ENCODE data around the gene CEMIP2.

The CEMIP2 gene

DNA sequence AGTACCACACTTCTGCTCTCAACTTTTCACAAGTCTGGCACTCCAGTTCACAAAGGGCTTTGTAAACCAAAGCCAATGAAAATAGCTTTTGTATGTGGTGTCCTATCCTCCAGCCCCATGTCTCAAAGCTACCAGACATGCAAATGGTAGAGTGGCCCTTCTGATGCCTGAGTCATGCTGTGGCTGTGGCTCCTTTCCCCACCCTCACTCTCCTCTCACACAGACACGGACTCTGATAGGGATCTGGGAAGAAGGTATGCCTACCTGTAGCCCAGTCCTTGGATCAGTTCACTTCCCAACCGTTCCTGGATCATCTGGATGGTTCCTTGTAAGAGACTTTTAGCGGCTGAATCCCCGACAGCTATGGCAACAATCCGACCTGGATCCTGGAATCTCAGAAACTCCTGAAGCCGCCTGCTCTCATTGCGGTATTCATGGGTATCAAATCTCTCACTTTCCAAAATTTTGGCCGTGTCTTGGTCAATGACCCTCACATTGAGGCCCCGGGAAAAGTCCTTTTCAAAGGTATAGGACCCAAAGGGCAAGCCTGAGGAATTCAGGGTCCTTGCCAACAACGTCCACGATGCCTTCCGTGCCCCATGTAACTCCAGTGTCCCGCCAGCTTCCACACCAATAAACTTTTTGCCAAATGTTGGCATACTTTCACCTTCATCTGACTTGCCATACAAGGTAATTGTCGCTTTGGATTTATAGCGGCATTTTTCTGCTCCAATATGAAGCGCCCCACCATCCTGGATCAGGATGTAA is 23.4 kb downstream of the CEMIP2 start:
- DNase-seq, result no peak

DNA sequence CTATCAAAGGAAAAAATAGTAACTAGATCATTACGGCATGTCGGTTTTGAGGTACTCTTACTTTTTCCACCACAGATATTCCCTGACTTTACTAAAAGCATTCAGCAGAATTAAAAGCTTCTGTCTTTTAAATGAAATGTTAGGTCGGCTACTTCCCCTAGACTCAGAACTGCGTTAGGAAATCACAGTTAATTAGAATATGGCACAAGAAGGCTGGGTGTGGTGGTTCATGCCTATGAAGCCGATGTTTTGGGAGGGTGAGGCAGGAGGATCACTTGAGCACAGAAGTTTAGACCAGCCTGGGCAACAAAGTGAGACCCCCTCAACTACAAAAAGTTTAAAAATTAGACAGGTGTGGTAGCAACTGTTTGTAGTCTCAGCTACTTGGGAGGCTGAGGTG is 24.4 kb downstream of the CEMIP2 start:
- DNase-seq, result no peak

DNA sequence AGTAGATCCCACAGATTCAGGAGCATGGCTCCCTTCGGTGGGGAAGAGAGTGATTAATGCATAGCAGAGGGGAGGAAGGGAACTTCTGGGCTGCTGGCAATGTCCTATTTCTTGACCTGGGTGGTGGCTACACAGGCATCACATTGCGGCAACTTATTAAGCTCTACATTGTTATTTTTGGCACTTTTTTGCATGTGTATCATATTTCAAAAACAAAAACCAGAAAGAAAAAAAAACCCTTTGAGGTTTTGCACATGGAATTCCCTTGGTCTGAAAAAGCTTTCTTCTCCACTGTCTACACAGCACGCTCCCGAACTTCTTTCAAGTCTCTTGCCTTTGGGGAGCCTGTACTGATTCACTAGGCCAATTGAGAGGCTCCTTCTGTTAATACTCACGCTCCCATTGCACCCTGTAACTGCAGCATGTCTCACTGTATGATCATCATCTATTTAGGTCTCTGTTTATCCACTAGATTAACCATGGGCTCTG is 25.1 kb downstream of the CEMIP2 start:
- DNase-seq, result no peak

DNA sequence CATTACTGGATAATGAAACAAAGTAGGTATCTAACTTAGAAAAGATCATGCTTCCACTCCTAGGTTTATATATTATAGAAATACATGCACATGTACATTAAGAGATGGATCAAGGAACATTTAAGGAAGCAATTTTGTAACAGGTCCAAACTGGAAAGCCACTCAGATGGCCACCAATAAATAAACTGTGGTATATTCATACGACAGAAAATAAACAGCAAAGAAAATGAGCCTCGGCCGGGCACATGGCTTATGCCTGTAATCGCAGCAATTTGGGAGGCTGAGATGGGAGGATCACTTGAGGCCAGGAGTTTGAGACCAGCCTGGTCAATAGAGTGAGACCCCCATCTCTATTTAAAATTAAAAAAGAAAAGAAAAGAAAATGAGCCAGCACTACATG is 25.6 kb downstream of the CEMIP2 start:
- no peak for DNase-seq

DNA sequence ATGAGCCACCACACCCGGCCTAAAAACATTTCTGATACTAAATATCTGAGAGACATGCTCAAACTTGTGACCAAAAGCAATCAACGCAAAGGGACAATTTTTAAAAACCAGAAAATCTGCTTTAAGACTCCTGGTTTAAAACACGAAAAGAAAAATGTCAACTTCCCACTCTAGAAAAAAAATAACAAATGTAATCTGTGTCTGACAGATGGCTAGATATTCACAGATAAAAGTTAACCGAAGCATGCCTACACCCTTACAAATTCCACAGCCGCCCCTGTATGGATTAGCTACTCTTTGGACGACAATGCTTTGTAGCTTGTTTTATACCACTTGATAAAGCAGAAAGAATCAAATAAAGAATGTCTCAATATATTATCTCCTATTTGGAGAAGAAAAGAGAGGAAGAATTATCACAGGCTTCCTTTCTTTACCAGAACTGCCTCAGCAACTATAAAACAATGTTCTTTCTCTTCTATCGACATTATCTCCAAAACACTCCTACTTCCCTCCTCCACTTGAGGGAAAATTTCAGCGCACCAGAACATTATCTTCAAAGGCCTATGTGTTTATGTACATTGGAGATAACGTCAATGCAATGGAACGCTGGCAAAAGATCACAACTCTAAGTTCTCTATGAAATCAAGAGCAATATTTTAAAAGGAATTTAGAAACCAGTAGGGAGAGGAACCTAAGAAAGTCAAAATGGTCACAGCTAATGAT is 26.2 kb downstream of the CEMIP2 start:
- no peak for DNase-seq

DNA sequence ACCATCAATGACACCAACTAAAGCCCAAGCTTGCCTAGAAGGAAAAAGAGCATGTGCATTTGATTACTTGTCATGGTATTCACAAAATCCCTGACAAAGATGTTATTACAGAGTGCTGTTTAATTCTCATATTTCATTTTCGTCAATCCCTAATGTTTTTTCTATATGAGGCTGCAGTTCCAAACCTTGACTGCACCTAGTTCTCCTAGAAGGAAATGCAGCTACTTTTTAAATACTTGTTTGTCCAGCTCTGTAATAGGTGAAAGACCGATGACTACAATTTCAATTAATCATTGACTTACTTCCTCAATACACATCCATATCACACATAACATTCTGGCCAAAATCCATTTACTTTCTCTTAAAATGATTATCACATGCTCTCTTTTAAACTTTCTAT is 28.1 kb downstream of the CEMIP2 start:
- DNase-seq, result no peak

DNA sequence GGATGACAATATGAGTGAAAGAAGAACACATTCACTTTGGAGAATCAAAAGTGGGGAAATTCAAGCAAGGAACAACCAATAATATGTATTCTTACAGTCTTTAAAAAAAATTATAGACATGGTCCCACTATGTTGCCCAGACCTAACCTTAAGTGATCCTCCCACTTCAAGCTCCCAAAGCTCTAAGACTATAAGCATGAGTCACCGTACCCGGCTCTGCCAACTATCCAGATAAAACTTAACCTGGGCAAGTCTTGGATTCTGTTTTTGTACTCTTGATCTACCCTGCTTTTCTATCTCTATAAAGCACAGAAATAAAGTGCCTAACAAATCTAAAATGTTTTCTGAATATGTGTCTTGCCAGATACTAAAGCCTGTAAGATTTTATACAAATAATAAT is 30.9 kb downstream of the CEMIP2 start:
- DNase-seq, result no peak

DNA sequence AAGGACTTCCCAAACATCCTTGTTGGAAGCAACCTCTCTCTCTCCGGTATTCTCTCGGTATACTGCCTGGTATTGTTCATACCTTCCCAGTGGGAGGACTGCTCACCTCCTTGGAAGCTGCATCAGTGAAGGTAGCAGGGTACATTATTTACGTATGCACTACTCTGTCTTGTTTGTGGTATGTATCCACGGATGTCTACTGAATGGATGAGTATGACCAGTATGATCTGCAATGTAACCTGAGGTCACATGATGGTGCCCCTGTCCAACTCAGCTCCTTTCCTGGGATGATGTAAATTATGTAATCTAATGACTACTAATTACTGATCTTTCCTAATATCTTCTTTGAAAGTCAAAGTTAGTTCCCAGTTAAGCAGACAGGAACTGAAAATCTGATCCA is 32.1 kb downstream of the CEMIP2 start:
- DNase-seq, result no peak

DNA sequence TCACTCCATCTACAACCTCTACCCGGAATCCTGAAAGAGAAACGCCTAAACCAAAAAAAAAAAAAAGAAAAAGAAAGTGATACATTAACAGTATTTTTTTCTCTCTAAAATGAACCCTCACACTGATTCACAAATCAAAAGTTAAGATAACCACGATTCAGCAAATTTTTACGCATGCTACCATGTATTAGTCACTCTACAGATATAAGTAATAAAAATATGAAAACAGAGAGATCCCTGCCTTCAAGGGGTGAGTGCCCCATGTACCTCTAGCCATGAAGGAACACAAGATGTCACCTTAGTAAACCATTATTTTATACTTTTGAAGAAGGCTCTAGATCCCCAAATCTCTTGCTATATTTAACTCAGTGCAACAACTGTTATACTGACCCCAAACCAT is 33.4 kb downstream of the CEMIP2 start:
- no peak for DNase-seq

DNA sequence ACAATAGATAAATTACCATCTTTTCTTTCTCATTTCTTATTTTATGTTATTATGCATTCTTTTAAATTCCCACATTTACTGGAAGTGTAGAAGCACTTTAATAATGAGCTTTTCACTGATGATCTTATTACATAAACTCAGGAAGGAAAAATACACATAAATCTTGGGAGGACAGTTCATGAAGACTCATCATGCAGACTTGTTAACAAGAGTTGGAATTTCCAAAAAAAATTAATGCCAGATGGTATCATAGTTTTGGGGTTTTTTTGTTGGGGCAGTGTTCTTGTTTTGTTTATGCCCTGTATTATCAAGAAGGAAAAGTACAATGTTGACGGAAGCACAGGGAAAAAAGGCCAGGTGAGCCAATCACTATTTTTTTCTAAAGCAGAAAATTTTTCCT is 35.1 kb downstream of the CEMIP2 start:
- no peak for DNase-seq

DNA sequence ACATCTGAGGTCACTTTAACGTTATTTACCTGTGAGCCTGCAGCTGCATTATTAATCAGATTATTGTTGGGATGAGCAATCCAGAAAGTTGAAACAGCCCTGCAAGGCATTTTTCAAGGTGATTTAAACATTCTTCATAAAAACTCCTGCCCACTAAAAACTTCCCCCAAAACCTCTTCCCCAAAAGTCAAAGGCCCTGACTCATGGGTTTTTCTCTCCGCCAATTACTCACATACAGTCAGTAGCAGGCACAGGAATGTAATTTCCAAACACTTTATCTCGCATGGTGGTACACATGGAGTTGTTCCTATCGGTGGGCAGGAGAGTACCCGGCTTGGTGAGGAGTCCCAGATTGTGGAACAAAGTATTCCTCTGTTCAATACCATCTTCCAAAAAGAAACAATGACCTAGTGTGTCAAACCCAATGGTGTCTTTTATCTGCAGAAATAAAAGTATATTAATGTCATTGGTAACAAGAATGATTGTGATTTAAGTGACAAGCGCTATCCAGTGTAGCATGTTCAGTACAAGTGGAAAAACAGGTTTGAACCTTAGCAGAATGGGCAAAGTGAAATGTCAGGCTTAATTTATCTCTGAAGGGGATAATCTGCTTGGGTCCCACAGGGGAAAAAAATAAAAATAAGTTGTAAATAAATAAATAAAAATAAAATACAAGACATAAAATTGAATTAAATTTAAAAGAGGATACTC is 38.3 kb downstream of the CEMIP2 start:
- no peak for DNase-seq

DNA sequence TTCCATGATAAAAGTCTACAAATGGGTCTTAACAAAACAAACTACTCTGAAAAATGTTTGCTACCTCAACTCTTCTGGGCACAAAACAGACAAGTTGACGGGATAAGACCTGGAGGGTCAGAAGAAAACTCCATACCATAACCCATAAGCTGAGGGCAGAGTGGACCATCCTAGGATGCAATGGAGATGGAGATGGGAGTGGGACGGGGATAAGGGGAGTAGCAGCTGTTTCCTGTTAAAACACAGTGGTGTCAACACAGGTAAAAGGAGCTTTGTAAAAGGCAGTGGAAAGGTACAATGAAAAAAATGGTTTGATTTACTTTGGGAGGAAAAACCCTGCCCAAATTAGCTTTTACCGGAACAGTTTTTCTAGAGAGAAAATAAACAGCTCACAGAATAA is 41.6 kb downstream of the CEMIP2 start:
- DNase-seq, result no peak

DNA sequence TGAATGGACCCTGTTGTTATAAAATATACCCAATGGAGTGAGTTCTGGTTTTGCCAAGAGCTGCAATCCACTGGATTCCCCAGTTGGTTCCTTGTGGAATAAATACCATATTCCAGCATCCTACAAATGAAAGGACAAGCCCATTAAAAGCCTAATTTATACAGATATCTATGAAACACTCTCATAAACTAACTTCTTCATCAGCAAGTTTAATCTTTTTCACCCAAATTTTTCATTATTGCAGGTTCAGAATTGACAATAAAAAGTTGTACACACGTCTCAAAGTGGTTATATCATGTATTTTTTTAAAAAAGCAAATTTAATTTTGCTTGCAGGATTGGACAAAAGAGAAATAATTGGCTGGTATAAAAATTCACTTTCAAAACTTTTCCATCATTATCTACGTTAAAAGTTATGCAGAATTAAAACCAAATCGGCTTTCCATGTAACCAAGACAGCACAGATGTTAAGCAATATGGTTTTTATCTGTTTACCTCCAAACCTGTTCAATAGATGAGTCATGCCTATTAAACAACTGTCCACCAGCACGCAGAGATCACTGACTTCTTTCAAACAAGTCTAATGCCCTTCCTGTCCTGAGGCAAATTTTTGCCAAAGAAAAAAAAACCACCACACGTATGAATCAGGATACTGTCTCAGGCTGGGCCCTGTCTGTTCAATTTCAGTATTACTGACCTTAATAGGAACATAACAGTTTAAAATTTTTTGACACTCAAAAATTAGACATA is 42.5 kb downstream of the CEMIP2 start:
- no peak for DNase-seq

DNA sequence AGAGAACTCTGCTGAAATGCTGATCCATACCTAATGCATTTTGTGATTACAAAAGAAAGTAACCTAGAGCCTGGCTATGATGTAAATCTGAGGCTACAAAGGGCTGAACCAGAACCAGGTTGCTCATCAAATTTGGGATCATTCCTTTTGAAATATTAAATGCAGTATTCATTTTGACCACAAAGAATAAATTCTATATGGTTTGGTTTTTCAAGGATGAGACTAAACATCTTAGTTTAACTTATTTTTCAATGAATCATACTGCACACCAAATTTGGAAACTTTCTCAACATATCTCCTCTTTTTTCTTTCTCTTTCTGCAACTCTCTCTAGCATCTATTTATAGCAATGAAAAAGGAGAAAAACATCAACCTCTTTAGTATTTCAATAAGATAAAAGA is 46.5 kb downstream of the CEMIP2 start:
- DNase-seq, result no peak

DNA sequence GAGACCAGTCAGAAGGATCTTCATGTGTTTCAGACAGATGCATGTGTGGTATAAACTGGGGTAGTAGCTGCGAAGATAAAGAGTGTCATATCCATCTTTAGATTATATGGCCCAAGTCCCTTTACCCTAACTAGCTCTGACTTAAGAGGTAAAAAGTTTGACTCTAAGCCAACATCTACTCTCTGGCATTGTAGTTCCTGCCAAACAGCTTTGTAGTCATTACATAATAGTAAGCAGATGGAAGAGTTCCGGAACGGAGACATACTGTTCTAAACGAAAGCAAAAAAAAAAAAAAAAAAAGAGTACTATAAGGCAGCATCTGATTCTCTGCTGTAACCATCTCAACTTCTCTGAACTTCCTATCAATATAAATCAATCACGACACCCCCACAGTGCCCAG is 48.8 kb downstream of the CEMIP2 start:
- no peak for DNase-seq

DNA sequence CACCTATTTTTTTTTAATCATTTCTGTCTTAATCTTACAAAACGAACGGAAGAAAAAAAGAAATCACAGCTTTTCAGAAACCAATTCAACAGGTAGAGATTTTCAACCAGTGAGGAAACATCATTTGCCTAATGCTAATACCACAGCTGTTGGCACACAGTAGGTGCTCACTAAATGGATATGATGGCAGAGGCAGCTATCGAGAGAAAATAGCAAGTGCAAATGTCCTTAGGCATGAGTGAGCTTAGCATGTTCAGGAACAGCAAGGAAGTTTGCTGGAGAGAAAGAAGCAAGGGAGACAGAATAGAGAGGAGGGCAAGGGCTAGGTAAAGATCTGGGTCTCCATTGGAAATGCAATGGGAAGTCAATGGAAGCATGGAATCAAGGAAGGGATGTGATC is 49.2 kb downstream of the CEMIP2 start:
- DNase-seq, result no peak

DNA sequence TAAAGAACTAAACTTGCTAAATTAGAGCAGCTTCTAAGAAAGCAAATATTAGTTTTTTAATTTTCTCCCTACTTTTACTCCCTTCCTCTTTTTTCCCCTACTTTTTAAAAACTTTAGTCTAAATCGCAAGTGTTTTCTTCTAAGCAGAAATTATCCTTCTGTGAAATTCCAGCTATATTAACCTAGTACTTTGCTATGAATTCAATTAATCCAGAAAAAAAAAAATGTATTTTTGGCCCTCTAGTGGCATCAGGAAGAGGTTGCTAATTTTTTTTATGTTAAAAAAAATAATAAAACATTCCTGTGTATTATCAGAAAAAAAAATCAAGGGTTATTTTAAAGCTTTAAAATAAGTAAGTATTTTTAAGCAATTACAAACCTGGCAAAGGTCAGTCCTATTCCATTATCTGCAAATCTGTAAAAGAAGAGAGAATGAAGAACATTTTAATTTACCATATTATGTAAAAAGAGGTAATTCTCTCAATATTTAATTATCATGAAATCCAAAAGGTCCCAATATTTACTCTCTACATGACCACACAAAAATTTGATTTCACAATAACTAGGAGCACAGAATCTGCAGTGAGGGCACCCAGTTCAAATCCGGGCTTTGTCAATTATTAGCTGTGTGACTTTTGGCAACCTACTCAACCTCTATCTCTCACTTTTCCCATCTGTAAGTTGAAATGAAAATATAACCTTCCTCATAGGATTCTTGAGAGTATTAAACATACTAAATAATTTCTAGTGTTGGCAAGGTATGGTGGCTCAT is 52.0 kb downstream of the CEMIP2 start:
- no peak for DNase-seq

DNA sequence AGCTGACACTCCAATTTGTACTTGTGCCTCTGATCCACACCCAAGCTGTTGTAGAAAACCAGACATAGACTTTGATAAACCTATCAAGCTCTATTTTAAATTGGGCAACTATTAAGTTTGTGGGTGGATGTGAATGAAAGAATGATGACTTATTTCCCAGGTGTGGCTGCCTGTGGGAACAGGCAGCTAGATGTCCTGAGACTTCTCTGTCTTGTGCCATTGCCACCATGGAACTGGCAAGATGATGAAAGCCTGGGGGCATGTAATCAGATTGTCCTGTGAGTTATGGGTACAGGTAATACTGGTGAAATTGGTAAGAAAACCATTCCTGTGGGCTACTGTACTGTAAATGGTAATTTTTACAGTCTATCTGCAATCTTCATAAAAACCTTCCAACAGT is 57.5 kb downstream of the CEMIP2 start:
- DNase-seq, result no peak

DNA sequence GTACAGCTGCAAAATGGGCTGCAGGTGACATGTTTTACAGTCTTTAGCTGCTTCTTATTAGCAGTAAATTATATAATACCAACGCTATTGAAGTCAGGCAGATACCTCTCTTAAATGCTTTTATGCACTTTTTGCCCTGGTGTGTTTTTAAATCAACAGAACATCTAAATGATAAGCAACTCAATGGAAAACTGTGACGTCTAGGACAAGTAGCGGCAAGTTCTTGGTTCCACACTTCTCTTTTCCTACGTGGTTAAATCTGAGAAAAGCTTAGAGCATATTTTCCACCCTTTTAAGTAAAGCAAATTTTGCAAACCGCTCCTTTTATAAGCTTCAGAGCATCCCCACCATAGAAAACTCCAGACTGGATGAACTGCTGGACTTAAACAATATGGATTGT is 58.1 kb downstream of the CEMIP2 start:
- DNase-seq, result no peak

DNA sequence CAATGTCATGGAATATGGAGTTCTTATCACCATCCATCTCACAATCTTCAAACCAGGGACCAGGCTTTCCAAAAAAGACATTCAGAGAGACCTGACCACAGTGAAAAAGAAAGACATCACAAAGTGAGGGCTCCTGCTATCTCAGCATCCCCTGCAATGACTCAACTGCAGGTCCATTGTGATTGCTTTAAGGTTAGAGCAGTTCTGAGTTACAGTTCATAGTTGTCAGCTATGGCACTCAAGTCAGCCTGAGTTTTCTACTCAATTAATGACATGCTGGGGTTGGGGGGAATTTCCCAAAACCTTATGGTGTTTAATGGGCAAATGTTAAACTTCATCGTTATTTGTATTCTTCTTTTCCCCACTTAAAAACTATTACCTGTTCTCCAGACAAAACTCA is 58.9 kb downstream of the CEMIP2 start:
- DNase-seq, result no peak

DNA sequence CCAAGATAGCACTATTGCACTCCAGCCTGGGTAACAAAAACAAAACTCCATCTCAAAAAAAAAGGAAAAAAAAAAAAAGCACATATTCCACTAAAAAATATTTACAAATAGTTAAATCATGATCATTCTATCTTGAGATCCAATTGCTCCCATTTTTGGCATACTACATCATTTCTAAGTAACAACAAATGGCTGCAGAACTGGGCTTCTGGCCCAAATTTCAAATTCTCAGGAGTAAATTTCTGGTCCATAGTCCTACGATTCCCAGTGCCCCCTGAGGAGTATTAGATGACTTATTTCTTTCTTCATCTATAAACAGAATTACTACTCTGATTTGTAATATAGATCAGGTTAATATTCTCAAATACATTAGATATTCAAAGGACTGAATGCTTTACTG is 62.1 kb downstream of the CEMIP2 start:
- no peak for DNase-seq

DNA sequence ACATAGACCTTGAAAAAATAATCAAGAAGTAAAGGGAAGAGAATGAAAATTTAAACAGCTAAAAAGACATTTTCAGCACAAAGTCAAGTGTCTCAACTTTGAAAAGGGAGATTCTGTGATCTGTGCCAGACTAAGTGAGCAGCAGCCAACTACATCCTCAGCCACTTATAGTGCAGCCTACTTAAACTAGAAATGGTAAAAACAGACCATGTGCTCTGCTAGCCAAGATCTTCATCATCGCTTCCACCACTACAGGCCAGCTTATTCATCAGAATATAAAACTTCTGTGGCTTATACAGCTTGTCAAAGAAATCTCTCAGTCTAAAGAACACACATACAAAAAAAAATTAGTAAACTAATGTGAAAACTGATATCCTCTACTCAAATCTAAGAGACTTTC is 63.5 kb downstream of the CEMIP2 start:
- no peak for DNase-seq

Measured in activated T-cell treated with anti-CD3 and anti-CD28 coated beads for 4 hours (primary cell).